Heart right ventricle (tissue), 16 donors: Measurements from ENCODE around the gene ZNRD2. TPM values are rescaled to one million over a fixed set of nuclear protein-coding genes. Genes with fewer than 3 reads are reported as not detected.

Experiments
- ATAC-seq, 8 donors: fragments of 200-7000 bp; cut with Tn5 transposase; one replicate each; pipeline ENCODE4 v1.9.1; 2020; ENCODE audit warnings: mild to moderate bottlenecking in 8 of 8, moderate library complexity in 8 of 8, moderate number of reproducible peaks in 1 of 8
- DNase-seq, 2 donors: peaks; one replicate each; pipeline ENCODE4 v3.0.0-alpha.2; 2020
- H3K27ac ChIP-seq, 10 donors: fragments of 200-600 bp; sonication (generic) in 2 of 10; one replicate each; pipeline versions ENCODE4 v1.5.0 to v1.8.0; 2020 to 2022; ENCODE audit warnings: mild to moderate bottlenecking in 3 of 10
- H3K27me3 ChIP-seq, 7 donors: fragments of 200-600 bp; one replicate each; pipeline ENCODE4 v1.8.0; 2021 to 2022; ENCODE audit warnings: mild to moderate bottlenecking in 2 of 7
- H3K36me3 ChIP-seq, 9 donors: fragments of 200-600 bp; sonication (generic) in 1 of 9; one replicate each; pipeline versions ENCODE4 v1.5.0 to v1.8.0; 2020 to 2022; ENCODE audit warnings: mild to moderate bottlenecking in 2 of 9
- H3K4me1 ChIP-seq, 9 donors: fragments of 200-600 bp; sonication (generic) in 1 of 9; one replicate each; pipeline versions ENCODE4 v1.5.0 to v1.8.0; 2020 to 2022; ENCODE audit warnings: mild to moderate bottlenecking in 4 of 9
- H3K4me3 ChIP-seq, 10 donors: fragments of 200-600 bp; sonication (generic) in 2 of 10; one replicate each; pipeline versions ENCODE4 v1.5.0 to v1.8.0; 2020 to 2022; ENCODE audit warnings: mild to moderate bottlenecking in 7 of 10, moderate library complexity in 2 of 10
- H3K9me3 ChIP-seq, 11 donors: fragments of 200-600 bp in 10 of 11; sonication (generic) in 2 of 11; one replicate each; pipeline versions ENCODE4 v1.5.0 to v1.8.0; 2013 to 2022; ENCODE audit warnings: mild to moderate bottlenecking in 2 of 11, control low read depth in 1 of 11, moderate library complexity in 1 of 11
- CTCF ChIP-seq, 9 donors: fragments of 200-600 bp; sonication (generic) in 2 of 9; IDR thresholded peaks; one replicate each; pipeline versions ENCODE4 v1.5.0 to v1.8.0; 2021 to 2022; ENCODE audit warnings: antibody characterized with exemption in 9 of 9, mild to moderate bottlenecking in 5 of 9, moderate library complexity in 1 of 9
- WGBS, 2 donors: extraction: QIAGEN DNeasy Blood & Tissue Kit; methylation state at CpG; one replicate each; pipeline ENCODE4 v1.1.7; 2013; ENCODE audit warnings: inconsistent platforms in 1 of 2; 5-methylcytosine and 5-hydroxymethylcytosine counted together
- intact Hi-C, 10 donors: fragments of 100-400 bp; cut with DNase I; formaldehyde crosslinking; loops; one replicate each; pipeline versions ENCODE4 v1.11.1 to v1.14.2; 2022
- polyA plus RNA-seq, 2 donors: library from polyadenylated mRNA; stranded (reverse); fragments of 200-250 nt; gene quantifications; one replicate each; pipeline ENCODE4 v1.2.3, GENCODE V29; 2013
- total RNA-seq, 10 donors: library from RNA; stranded (reverse); fragmentation: NEBNext Ultra II Directional in 3 of 10; extraction: Animal tissue kit (Norgen Biotek cat#: 25700) in 3 of 10; gene quantifications; one replicate each; pipeline versions ENCODE4 v1.2.1 to v1.2.4, GENCODE V29; 2021 to 2023
- donor health status: Arrhythmogenic right ventricular cardiomyopathy.
- donor health status: ischemic (EF 13 %, LVEDD 7.1; RV severe dilation, severe dysfunction).
- donor health status: healthy with polysubstance abuse.
- donor health status: DM: no; HTN: yes; CAD: no.
- donor health status: DM: no; HTN: no; CAD: no.
- donor health status: ischemic (EF 25% LVEDD 6.9; RV normal size, moderate dysfunction).
- donor health status: ischemic (EF 25% LVEDD 5.7; RV mildly dilated, moderate dysfunction).
- donor health status: healthy.
- donor health status: DM: yes; HTN: yes; CAD: no.
- donor health status: Ischemic cardiomyopathy.
- donor health status: ischemic (EF 35%, LVEDD 5.7; RV mildly dilated, moderate dysfunction).
- donor health status: nonischemic (EF 11% LVEDD 7.7; RV severe dilation, severe dysfunction).
- donor health status: DM: yes; HTN: yes; CAD: no.
- donor health status: PGD.
- donor health status: ischemic (EF 29% LVEDD 5.4; RV normal size, mild dysfunction).
- donor health status: nonischemic (EF 23%, LVEDD 6.1; RV moderate dilation, normal function).

Gene ZNRD2
- total and polyA plus RNA-seq, 12 donors: 23.7 to 92.0 (median 27.7) TPM

GRCh38 chr11:65548395-65548794 lies 21.9 kb upstream of the ZNRD2 start:
- H3K4me1 ChIP-seq: peaks cover 0 to 25% (median 0%) of the 10 kb centered on the region in 9 donors
- TF ChIP-seq CTCF (IDR thresholded peaks at IDR 0.05): no peak
- DNase-seq: no peak
- WGBS, 2 donors: 92 to 95% methylated on average over 3 of the region's 3 CpGs
- no peaks in the 10 kb centered on the region for H3K27me3 ChIP-seq
- peaks cover 0 to 100% (median 5%) of the 10 kb centered on the region in 9 donors for H3K36me3 ChIP-seq
- no peak overlapping the region for H3K4me3 ChIP-seq
- intact Hi-C loops: no loop called here
- H3K9me3 ChIP-seq: no peaks in the 10 kb centered on the region
- H3K27ac ChIP-seq: no peak overlapping the region
- no peak for ATAC-seq

GRCh38 chr11:65549096-65549495 lies 21.2 kb upstream of the ZNRD2 start:
- no peak overlapping the region for H3K27ac ChIP-seq
- H3K4me1 ChIP-seq: peaks cover 0 to 28% (median 0%) of the 10 kb centered on the region in 9 donors
- no peak for ATAC-seq
- no peaks in the 10 kb centered on the region for H3K9me3 ChIP-seq
- WGBS, 2 donors: 95 to 99% methylated on average over 3 of the region's 3 CpGs
- no peak overlapping the region for H3K4me3 ChIP-seq
- DNase-seq: no peak
- no peak for TF ChIP-seq CTCF (IDR thresholded peaks at IDR 0.05)
- H3K27me3 ChIP-seq: no peaks in the 10 kb centered on the region
- intact Hi-C loops: no loop called here
- peaks cover 0 to 100% (median 5%) of the 10 kb centered on the region in 9 donors for H3K36me3 ChIP-seq

- Histone ChIP-seq H3K27me3 (no peaks in the 10 kb centered on the region), H3K27ac (no peak overlapping the region), H3K9me3 (no peaks in the 10 kb centered on the region), H3K4me1 (peaks cover 16 to 47% (median 23%) of the 10 kb centered on the region in 9 donors), H3K36me3 (peaks cover 0 to 74% (median 5%) of the 10 kb centered on the region in 9 donors), H3K4me3 (no peak overlapping the region)
- peak; percentile 18 to 58 (median 36) for TF ChIP-seq CTCF (IDR thresholded peaks at IDR 0.05)
- peak in 1 of 2 donors; percentile 60 for DNase-seq
- peak in 4 of 8 donors; percentile 18 to 36 (median 34) for ATAC-seq
- intact Hi-C loops: no loop called here
- 73 to 75% methylated on average over 17 of the region's 17 CpGs for WGBS, 2 donors
These were observed 18.5 kb upstream of the ZNRD2 start for GRCh38 chr11:65551572-65552387.

- peaks cover 0 to 2% (median 0%) of the 10 kb centered on the region in 7 donors for H3K27me3 ChIP-seq
- intact Hi-C loops: no loop called here
- 86 to 88% methylated on average over 9 of the region's 9 CpGs for WGBS, 2 donors
- DNase-seq (no peak), ATAC-seq (no peak)
- no peak for TF ChIP-seq CTCF (IDR thresholded peaks at IDR 0.05)
- peaks cover 0 to 67% (median 5%) of the 10 kb centered on the region in 9 donors for H3K36me3 ChIP-seq
- no peak overlapping the region for H3K27ac ChIP-seq
- peaks cover 23 to 48% (median 29%) of the 10 kb centered on the region in 9 donors for H3K4me1 ChIP-seq
- H3K9me3 ChIP-seq: no peaks in the 10 kb centered on the region
- H3K4me3 ChIP-seq: no peak overlapping the region
These were observed 17.8 kb upstream of the ZNRD2 start for GRCh38 chr11:65552388-65552951.
